Epithelial cell of esophagus (primary cell): ENCODE measurements around the gene RYR1.

Experiments used
- DNase-seq: peaks from one replicate; pipeline ENCODE4 v3.0.0; 2010; ENCODE audit warnings: low read depth
- H3K4me3 ChIP-seq: 2 replicates; pipeline ENCODE4 v1.5.1; 2011; ENCODE audit warnings: mild to moderate bottlenecking, low read length, control low read depth
- TF ChIP-seq, protein P1 (sequence below): IDR thresholded peaks from 2 replicates; pipeline ENCODE4 v1.5.1; 2011; ENCODE audit warnings: low read depth, mild to moderate bottlenecking, low read length, control low read depth, inconsistent platforms; ENCODE audit not compliant: insufficient read depth; ENCODE audit errors: missing control alignments

Gene RYR1

DNA sequence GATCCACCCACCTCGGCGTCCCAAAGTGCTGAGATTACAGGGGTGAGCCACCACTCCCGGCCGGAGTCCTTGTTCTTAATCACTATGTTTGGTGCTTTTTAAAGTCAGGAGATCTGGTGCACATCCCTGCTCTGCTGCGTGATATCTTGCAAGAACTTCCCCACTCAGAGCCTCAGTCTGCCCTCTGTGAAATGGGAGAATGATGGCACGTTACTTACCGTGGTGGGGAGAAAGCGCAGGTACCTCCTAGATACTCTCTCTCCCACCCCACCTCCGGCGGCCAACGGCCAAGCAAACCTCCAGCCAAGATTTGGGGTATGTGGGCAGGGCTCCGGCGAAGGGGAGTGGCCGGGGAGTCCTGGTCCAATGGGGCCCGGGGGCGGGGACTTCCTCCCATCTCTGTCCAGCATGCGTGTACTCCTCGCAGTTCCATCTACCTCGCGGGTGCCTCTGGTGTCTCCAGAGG, at the start of gene RYR1:
TSS of gene RYR1 (plus strand) at position 424 of the 466 bp plus-strand sequence. CDS start 139 bp downstream, outside the sequence.
- peak; percentile 20 for DNase-seq
- TF ChIP-seq, protein P1, sequence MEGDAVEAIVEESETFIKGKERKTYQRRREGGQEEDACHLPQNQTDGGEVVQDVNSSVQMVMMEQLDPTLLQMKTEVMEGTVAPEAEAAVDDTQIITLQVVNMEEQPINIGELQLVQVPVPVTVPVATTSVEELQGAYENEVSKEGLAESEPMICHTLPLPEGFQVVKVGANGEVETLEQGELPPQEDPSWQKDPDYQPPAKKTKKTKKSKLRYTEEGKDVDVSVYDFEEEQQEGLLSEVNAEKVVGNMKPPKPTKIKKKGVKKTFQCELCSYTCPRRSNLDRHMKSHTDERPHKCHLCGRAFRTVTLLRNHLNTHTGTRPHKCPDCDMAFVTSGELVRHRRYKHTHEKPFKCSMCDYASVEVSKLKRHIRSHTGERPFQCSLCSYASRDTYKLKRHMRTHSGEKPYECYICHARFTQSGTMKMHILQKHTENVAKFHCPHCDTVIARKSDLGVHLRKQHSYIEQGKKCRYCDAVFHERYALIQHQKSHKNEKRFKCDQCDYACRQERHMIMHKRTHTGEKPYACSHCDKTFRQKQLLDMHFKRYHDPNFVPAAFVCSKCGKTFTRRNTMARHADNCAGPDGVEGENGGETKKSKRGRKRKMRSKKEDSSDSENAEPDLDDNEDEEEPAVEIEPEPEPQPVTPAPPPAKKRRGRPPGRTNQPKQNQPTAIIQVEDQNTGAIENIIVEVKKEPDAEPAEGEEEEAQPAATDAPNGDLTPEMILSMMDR: no peak
- H3K4me3 ChIP-seq: no peak within 1 kb of the TSS

DNA sequence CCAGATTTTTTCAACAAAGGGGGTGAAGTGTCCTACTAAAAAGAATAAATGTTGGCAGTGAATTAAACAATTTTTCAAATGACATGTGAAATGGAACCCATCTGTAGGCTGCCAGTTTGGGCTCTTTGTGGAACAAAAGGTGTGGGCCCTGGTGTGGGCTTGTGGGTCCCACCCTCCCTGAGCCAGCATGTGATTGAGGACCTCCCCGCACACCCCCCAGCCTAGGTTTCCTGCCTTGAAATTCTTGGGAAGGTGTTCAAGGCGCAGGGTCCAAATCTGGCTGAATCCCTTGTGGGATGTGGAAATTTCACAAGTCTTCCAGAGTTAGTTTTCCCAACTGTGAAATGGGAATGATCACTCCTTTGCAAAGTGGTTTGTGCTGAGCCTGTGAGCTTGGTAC, 49.7 kb upstream of the RYR1 start:
- DNase-seq: no peak
- TF ChIP-seq, protein P1: no peak
- no peak overlapping the region for H3K4me3 ChIP-seq

DNA sequence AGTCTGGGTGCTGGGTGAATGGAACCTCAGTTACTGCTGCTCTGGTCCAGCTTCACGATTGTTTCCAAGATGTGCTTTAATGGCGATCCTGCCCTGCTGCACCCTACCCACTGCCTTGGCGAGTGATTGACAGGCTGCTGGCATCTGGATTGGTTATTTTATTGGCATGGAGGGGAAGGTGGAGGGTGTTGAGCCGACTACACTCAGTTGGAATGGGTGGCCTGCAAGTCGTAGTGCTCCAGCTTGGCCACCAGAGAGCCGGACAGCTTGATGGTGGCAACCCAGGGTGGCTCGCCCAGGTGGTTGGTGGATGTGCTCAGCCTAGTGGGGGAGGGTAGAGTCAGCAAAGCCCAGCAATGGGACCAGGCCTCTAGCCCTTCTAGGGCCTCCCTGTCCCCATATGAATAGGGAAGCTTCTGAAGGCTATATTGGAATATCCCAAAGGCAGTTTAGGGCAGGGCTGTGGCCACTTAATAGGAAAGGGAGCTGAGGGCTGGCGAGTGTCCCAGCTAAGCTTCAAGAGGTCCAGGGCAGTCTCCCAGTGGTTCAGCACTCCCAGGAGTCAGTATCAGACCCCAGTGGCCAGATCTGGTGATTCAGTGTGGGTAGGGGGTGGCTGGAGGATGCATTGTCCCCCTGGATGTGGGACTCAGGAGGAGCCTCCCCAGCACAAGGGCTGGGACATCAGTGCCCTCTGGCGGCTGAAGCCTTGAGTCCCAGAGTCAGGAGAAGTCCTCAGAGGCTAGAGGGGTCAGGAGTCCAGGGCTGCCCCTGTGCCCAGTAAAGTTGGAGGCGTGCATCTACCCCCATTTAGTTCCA, 49.1 kb upstream of the RYR1 start:
- peak; percentile 38 for DNase-seq
- no peak overlapping the region for H3K4me3 ChIP-seq
- TF ChIP-seq, protein P1: peak; percentile 56

DNA sequence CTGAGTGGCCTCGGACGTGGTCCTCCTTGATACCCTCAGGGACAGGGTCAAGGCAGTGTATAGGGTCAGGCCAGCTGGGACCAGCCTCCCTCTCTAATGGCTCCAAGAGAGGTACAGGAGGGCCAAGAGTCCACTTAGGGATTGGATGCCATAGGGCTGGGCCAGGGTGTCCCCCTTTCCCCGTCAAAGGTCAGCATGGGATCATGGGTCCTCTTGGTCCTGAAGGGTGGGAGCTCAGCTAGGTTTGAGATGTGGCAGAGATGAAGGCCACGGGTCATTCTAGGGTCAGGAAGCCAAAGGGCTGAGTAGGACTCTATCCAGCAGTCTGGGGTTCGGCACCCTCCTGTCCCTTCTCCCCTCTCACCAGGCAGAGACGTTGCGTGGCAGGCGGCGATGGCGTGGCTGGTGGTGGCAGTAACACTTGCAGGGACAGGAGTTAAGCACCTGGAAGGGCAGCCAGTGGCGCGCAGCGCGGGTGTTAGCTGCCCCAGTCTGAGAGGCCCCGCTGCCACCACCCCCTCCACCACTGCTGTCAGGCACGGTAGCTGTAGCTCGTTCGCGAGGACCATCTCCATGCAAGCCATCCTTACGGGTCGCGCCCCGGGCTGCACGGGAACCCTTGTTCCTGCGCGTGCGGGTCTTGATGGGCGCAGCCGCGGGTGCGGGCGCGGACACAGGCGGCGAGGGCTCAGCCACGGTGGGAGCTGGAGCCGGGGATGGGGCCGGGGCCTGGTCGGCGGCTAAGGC, 48.3 kb upstream of the RYR1 start:
- TF ChIP-seq, protein P1: no peak
- DNase-seq: no peak
- no peak overlapping the region for H3K4me3 ChIP-seq

DNA sequence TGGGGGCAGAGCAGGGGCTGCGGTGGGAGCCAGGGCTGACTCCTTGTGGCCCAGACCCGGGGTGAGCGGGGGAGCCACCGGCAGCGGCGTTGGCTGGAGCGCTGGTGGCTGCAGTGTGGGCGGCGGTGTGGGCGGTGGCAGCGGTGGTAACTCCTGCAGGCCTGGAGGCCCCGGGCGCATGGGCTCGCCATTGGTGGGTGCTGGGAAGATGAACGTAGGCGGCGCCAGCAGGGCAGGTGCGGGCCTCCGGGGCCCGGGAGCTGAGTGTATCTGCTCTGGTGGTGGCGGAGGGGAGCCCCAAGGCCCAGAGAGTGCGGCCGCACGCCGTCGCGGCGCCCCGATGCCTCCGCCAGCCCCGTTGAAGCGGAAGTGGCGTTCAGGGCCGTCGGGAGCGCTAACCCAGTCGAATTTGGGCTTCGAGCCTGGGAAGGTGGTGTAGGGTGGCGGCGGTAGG, 47.7 kb upstream of the RYR1 start:
- DNase-seq: no peak
- TF ChIP-seq, protein P1: no peak
- no peak overlapping the region for H3K4me3 ChIP-seq

DNA sequence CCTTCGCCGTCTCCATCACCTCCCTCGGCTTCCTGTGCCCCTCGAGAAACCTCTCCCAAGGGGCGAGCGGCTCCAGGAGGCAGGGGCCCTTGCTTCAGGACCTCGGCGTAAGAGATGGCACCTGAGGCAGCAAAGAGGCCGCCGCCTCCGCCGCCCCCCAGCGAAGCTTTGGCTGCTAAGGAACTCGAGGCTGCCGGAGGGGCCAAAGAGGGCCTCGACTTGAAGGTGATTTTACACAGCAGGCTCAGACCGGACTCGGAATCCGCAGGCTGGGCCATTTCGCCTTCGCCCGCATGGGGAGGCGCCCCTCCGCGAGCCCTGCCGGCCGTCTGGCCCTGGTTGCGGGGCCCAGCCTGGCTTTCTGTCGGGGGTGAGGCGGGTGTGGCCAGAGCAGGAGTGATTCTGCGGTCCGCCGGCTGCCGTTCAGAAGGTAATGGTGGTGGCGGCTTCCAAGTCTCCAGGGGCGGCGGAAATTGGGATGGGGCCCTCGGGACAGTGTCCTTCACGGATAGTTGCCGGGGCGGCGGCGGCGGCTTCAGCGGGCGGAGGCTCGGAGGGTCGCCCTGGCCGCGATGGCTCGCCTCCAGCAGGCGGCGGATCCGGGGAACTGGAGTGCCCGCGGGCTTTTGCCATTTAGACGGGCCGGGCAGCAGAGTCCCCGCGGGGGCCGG, 47.1 kb upstream of the RYR1 start:
- TF ChIP-seq, protein P1: no peak
- no peak for DNase-seq
- no peak overlapping the region for H3K4me3 ChIP-seq
